Measurements from ENCODE around the gene OTUD5.

OTUD5 gene

GRCh38 chrX:48971249-48972219 is 14.1 kb upstream of the OTUD5 start, which contains the start of gene KCND1:
KCND1 (minus strand) TSS chrX:48971844; CDS start chrX:48970271, 1,573 bp downstream.
- peak; percentile 47 for DNase-seq

GRCh38 chrX:48969471-48969870 is 12.1 kb upstream of the OTUD5 start:
- no peak for DNase-seq

- DNase-seq, result no peak
Observed at GRCh38 chrX:48968377-48968776, 11.0 kb upstream of the OTUD5 start.

GRCh38 chrX:48966796-48967579 is 9.6 kb upstream of the OTUD5 start:
- no peak for DNase-seq

- DNase-seq, result no peak
Observed at GRCh38 chrX:48965959-48966358, 8.6 kb upstream of the OTUD5 start.

GRCh38 chrX:48961585-48962091 is 4.2 kb upstream of the OTUD5 start:
- DNase-seq, result no peak

GRCh38 chrX:48960291-48960690 is 2.9 kb upstream of the OTUD5 start:
- DNase-seq, result no peak

GRCh38 chrX:48958635-48959094 is 1.3 kb upstream of the OTUD5 start:
- DNase-seq, result no peak

- peak; percentile 95 for DNase-seq
Observed at GRCh38 chrX:48957827-48958634, 624 bp upstream of the OTUD5 start.

- no peak for DNase-seq
Observed at GRCh38 chrX:48956728-48957414, 536 bp downstream of the OTUD5 start.

- DNase-seq, result no peak
Observed at GRCh38 chrX:48948589-48948988, 8.8 kb downstream of the OTUD5 start.

GRCh38 chrX:48945517-48946348 is 11.7 kb downstream of the OTUD5 start:
- no peak for DNase-seq

- no peak for DNase-seq
Observed at GRCh38 chrX:48942895-48943294, 14.5 kb downstream of the OTUD5 start.

GRCh38 chrX:48940404-48940955 is 16.9 kb downstream of the OTUD5 start:
- no peak for DNase-seq

- no peak for DNase-seq
Observed at GRCh38 chrX:48939524-48940228, 17.7 kb downstream of the OTUD5 start.

- no peak for DNase-seq
Observed at GRCh38 chrX:48938721-48939425, 18.5 kb downstream of the OTUD5 start.

- DNase-seq, result no peak
Observed at GRCh38 chrX:48937054-48937907, 20.1 kb downstream of the OTUD5 start.

GRCh38 chrX:48936429-48937053 is 20.9 kb downstream of the OTUD5 start:
- DNase-seq, result no peak
